Ovary (tissue), 9 donors: ENCODE measurements around the gene ASPN. TPM values are rescaled to one million over a fixed set of nuclear protein-coding genes. Genes with fewer than 3 reads are reported as not detected.

ENCODE experiments used
- DNase-seq, 5 donors: peaks; one replicate each; pipeline ENCODE4 v3.0.0-alpha.2; 2019 to 2020
- H3K27ac ChIP-seq, 2 donors: fragments of 200-600 bp; one replicate each; pipeline versions ENCODE4 v1.5.1 to v1.8.0; 2019 to 2022
- H3K27me3 ChIP-seq: fragments of 200-600 bp; one replicate; pipeline ENCODE4 v1.8.0; 2022
- H3K36me3 ChIP-seq: fragments of 200-600 bp; sonication (generic); one replicate; pipeline ENCODE4 v1.5.1; 2019
- H3K4me1 ChIP-seq: one replicate; pipeline ENCODE4 v1.8.1; 2013; ENCODE audit warnings: mild to moderate bottlenecking, moderate library complexity; ENCODE audit not compliant: insufficient read depth
- H3K4me3 ChIP-seq: fragments of 200-600 bp; sonication (generic); one replicate; pipeline ENCODE4 v1.5.1; 2017
- H3K9me3 ChIP-seq, 2 donors: fragments of 200-600 bp in 1 of 2; sonication (generic) in 1 of 2; one replicate each; pipeline versions ENCODE4 v1.5.1 to v1.8.1; 2013 to 2019; ENCODE audit warnings: mild to moderate bottlenecking in 1 of 2, moderate library complexity in 1 of 2
- EP300 ChIP-seq: sonication (generic); formaldehyde crosslinking; IDR thresholded peaks from one replicate; pipeline ENCODE4 v1.6.1; 2017; ENCODE audit warnings: antibody characterized with exemption
- POLR2A ChIP-seq: fragments of 450-650 bp; IDR thresholded peaks from one replicate; pipeline ENCODE4 v1.6.1; 2017; ENCODE audit warnings: antibody characterized with exemption, mild to moderate bottlenecking, moderate library complexity
- WGBS, 3 donors: extraction: QIAGEN DNeasy Blood & Tissue Kit in 1 of 3; methylation state at CpG; one replicate each; pipeline versions ENCODE4 v1.1.5 to v1.1.7; 2013 to 2017; 5-methylcytosine and 5-hydroxymethylcytosine counted together
- intact Hi-C, 4 donors: fragments of 100-400 bp; cut with DNase I; formaldehyde crosslinking; loops; one replicate each; pipeline versions ENCODE4 v1.11.0 to v1.15.1; 2022 to 2023
- polyA plus RNA-seq, 2 donors: library from polyadenylated mRNA; stranded (reverse); fragments of 200-250 nt in 1 of 2; fragments of 350-450 nt in 1 of 2; fragmentation: Illumina TruSeq in 1 of 2; extraction: RNeasy Lipid Tissue Mini Kit (QIAGEN cat#74804) in 1 of 2; gene quantifications; one replicate each; pipeline ENCODE4 v1.2.3, GENCODE V29; 2013 to 2014
- total RNA-seq, 7 donors: library from RNA; depleted of rRNA in 2 of 7; stranded (reverse); fragments of >200 nt in 2 of 7; fragmentation: NEBNext Ultra II Directional in 3 of 7; extraction: Animal tissue kit (Norgen Biotek cat#: 25700) in 3 of 7; gene quantifications; one replicate each; pipeline versions ENCODE4 v1.1.0 to v1.2.4, GENCODE V29; 2016 to 2023
- TF ChIP-seq, protein P1 (sequence below), 3 donors: fragments of 450-650 bp in 2 of 3; fragments of 200-600 bp in 1 of 3; IDR thresholded peaks; one replicate each; pipeline versions ENCODE4 v1.5.1 to v1.8.0; 2016 to 2022; ENCODE audit warnings: antibody characterized with exemption in 3 of 3, mild to moderate bottlenecking in 1 of 3
- donor health status: DM: no; HTN: no; CAD: no; lungs with moderate emphysema.
- donor health status: DM: no; HTN: no; CAD: no.
- donor health status: Bipolar disorder and iron deficiency.
- donor health status: DM: yes; HTN: yes; CAD: no.
- donor health status: DM: no; HTN: no; CAD: no.
- donor health status: DM: yes; HTN: yes; CAD: no.

ASPN gene
- total and polyA plus RNA-seq, 9 donors, result 0.90 to 39.5 (median 4.5) TPM

DNA sequence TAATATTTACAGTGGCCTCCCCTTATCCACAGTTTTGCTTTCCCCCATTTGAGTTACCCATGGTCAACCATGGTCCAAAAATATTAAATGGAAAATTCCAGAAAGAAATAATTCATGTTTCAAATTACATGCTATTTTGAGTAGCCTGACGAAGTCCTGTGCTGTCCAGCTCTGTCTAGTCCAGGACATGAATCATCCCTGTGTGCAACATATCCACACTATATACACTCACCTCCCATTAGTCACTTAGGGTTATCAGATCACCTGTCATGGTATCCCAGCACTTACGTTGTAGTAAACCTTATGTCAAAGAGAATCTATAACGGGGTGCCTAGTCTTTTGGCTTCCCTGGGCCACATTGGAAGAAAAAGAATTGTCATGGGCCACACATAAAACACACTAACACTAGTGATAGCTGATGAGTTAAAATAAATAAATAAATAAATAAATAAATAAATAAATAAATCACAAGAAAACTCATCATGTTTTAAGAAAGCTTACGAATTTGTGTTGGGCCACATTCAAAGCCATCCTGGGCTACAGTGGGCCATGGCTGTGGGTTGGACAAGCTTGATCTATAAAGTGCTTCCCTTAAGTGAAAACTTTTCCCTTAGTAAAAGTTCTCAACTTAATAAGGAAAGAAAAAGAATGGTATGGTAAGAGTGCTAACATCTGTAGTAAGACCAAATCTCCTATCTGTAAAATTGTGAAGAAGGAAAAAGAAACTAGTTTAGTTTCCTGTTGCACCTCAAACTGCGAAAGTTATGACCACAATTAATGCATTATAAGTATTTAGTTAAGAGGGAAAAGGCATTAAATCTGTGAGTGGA is 42.2 kb downstream of the ASPN start:
- TF ChIP-seq, protein P1, sequence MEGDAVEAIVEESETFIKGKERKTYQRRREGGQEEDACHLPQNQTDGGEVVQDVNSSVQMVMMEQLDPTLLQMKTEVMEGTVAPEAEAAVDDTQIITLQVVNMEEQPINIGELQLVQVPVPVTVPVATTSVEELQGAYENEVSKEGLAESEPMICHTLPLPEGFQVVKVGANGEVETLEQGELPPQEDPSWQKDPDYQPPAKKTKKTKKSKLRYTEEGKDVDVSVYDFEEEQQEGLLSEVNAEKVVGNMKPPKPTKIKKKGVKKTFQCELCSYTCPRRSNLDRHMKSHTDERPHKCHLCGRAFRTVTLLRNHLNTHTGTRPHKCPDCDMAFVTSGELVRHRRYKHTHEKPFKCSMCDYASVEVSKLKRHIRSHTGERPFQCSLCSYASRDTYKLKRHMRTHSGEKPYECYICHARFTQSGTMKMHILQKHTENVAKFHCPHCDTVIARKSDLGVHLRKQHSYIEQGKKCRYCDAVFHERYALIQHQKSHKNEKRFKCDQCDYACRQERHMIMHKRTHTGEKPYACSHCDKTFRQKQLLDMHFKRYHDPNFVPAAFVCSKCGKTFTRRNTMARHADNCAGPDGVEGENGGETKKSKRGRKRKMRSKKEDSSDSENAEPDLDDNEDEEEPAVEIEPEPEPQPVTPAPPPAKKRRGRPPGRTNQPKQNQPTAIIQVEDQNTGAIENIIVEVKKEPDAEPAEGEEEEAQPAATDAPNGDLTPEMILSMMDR (IDR thresholded peaks at IDR 0.05), result no peak
- TF ChIP-seq EP300, result no peak
- no peak for TF ChIP-seq POLR2A
- no peak for DNase-seq
- Histone ChIP-seq H3K9me3 (no peaks in the 10 kb centered on the region), H3K27me3 (no peaks in the 10 kb centered on the region), H3K27ac (no peak overlapping the region), H3K4me3 (no peak overlapping the region), H3K4me1 (peaks cover 2% of the 10 kb centered on the region), H3K36me3 (no peaks in the 10 kb centered on the region)
- intact Hi-C loops, result loop anchor here (5.0 to 10.0 kb wide), 3 partner anchors 98 to 195 kb away; no protein-coding TSS in a partner anchor
- WGBS, 3 donors, result 86 to 90% (median 89%) methylated on average over 5 of the region's 5 CpGs

DNA sequence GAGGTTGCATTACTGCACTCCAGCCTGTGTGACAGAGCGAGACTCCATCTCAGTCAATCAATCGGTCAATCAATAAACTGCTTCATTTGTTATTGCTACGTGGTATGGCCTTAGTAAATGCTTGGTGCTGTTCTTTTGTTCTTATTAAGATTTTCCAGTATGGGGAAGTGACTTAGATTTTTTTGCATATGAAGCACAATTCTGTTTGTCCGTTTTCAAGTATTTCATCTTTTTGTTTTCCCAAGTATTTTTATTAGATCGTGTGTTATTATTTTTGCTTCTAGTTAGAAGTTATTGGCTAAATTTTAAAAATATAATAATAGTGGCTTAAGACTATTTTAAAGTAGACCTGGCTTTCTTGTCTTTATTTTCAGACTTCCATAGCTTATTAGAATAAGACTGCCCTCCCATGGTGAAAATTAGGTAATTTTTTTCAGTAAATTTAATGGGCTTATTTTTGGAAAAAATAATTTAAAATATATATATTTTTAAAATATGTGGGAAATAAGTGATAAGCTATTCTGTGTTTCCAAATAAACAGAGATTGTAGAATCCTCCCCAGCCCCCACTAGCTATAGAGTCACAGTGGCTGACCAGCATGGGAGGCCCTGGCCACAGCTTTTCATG is 43.3 kb downstream of the ASPN start:
- no peak overlapping the region for H3K27ac ChIP-seq
- intact Hi-C loops, result loop anchor here in 3 of 4 donors (5.0 to 10.0 kb wide), 3 partner anchors 97 to 196 kb away; no protein-coding TSS in a partner anchor
- 45 to 48% (median 47%) methylated on average over 5 of the region's 5 CpGs for WGBS, 3 donors
- H3K36me3 ChIP-seq, result no peaks in the 10 kb centered on the region
- DNase-seq, result no peak
- peaks cover 2% of the 10 kb centered on the region for H3K4me1 ChIP-seq
- no peak overlapping the region for H3K4me3 ChIP-seq
- no peaks in the 10 kb centered on the region for H3K27me3 ChIP-seq
- TF ChIP-seq EP300 (no peak), POLR2A (no peak)
- TF ChIP-seq, protein P1 (IDR thresholded peaks at IDR 0.05), result no peak
- H3K9me3 ChIP-seq, result no peaks in the 10 kb centered on the region

DNA sequence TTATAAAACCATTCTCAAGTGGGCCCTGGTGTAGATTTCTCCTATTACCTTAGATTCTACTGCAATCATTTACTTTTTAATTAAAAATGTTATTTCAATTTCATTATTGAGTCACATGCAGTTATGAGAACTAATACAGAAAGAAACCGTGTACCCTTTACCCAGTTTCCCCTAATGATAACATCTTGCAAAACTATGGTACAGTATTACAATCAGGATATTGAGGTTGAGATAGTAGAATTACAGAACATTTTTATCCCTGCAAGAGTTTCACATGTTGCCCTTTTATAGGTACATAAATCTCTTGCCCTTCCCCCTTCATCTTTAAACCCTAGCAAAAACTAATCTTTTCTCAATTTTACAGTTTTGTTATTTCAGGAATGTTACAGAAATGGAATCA is 47.0 kb downstream of the ASPN start:
- H3K9me3 ChIP-seq, result no peaks in the 10 kb centered on the region
- no peak overlapping the region for H3K27ac ChIP-seq
- H3K36me3 ChIP-seq, result no peaks in the 10 kb centered on the region
- intact Hi-C loops, result loop anchor here in 3 of 4 donors (5.0 to 10.0 kb wide), 3 partner anchors 93 to 200 kb away; no protein-coding TSS in a partner anchor
- TF ChIP-seq POLR2A (no peak), EP300 (no peak)
- TF ChIP-seq, protein P1 (IDR thresholded peaks at IDR 0.05), result no peak
- H3K4me3 ChIP-seq, result no peak overlapping the region
- DNase-seq, result no peak
- WGBS, 3 donors, result 85 to 98% (median 96%) methylated on average over 1 of the region's 1 CpG
- no peaks in the 10 kb centered on the region for H3K27me3 ChIP-seq
- peaks cover 2% of the 10 kb centered on the region for H3K4me1 ChIP-seq

DNA sequence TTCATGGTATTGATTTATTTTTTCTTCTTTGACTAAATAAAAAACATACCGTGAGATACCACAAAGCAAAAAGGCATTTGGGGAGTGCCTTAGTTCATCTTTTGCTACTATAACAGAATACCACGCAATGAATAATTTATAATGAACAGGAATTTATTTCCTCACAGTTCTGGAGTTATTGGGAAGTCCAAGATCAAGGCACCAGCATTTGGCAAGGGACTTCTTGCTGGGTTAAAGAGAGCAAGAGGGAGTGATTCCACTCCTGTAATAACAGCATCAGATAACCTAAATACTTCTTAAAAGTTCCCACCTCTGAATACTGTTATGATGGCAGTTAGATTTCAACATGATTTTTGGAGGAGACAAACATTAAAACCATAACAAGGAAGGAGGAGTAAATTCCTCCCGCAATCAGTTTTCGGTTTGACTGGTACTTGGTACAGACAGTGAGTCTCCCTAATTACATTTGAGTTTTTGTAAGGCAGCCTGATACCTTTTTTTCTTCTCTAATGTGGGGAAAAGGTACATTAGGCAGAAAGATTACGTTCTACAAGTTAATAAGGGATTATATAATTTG is 49.2 kb downstream of the ASPN start:
- intact Hi-C loops, result loop anchor here in 2 of 4 donors (5.0 to 10.0 kb wide), 2 partner anchors 81 to 202 kb away; no protein-coding TSS in a partner anchor
- 15 to 27% (median 26%) methylated on average over 5 of the region's 5 CpGs for WGBS, 3 donors
- Histone ChIP-seq H3K27me3 (no peaks in the 10 kb centered on the region), H3K4me3 (no peak overlapping the region), H3K4me1 (no peaks in the 10 kb centered on the region), H3K36me3 (no peaks in the 10 kb centered on the region), H3K9me3 (no peaks in the 10 kb centered on the region), H3K27ac (peak overlapping the region in 1 of 2 donors; percentile 35)
- TF ChIP-seq EP300, result no peak
- TF ChIP-seq, protein P1 (IDR thresholded peaks at IDR 0.05), result no peak
- TF ChIP-seq POLR2A, result no peak
- DNase-seq, result no peak
